GM18868 (cell line): ENCODE data around the gene ANKRD23.
"Not testable (repeated sequence)": the region's sequence is repeated elsewhere in the genome, so short reads cannot be mapped to it uniquely, and the experiment has no call there.

Experiments used
- ATAC-seq: cut with Tn5 transposase; IDR thresholded peaks from one replicate; pipeline ENCODE4 v1.9.1; 2021; ENCODE audit warnings: mild to moderate bottlenecking, moderate library complexity; ENCODE audit not compliant: unreplicated experiment

Gene ANKRD23

GRCh38 chr2:96843538-96844268 is at the start of gene ANKRD23:
Gene ANKRD23 (minus strand): TSS chr2:96844021. CDS start chr2:96843992, 29 bp downstream.
- no peak for ATAC-seq

- ATAC-seq, result no peak
These were observed 47.9 kb upstream of the ANKRD23 start for GRCh38 chr2:96891591-96892333.

- ATAC-seq, result no peak
These were observed 47.0 kb upstream of the ANKRD23 start for GRCh38 chr2:96890726-96891385.

GRCh38 chr2:96890252-96890651 is 46.4 kb upstream of the ANKRD23 start:
- ATAC-seq, result no peak

- not testable (repeated sequence) for ATAC-seq
These were observed 45.7 kb upstream of the ANKRD23 start for GRCh38 chr2:96889502-96889901.

GRCh38 chr2:96888072-96889011 is 44.5 kb upstream of the ANKRD23 start:
- no peak for ATAC-seq

- no peak for ATAC-seq
These were observed 43.7 kb upstream of the ANKRD23 start for GRCh38 chr2:96887493-96888012.

GRCh38 chr2:96885432-96886347 is 41.9 kb upstream of the ANKRD23 start:
- no peak for ATAC-seq

- no peak for ATAC-seq
These were observed 40.7 kb upstream of the ANKRD23 start for GRCh38 chr2:96884299-96885094.

- ATAC-seq, result no peak
These were observed 39.5 kb upstream of the ANKRD23 start for GRCh38 chr2:96883306-96883705.

- ATAC-seq, result no peak
These were observed 39.1 kb upstream of the ANKRD23 start for GRCh38 chr2:96882906-96883305.

GRCh38 chr2:96882230-96882629 is 38.4 kb upstream of the ANKRD23 start:
- no peak for ATAC-seq

GRCh38 chr2:96881349-96882195 is 37.8 kb upstream of the ANKRD23 start:
- ATAC-seq, result no peak

GRCh38 chr2:96880891-96881273 is 37.1 kb upstream of the ANKRD23 start:
- no peak for ATAC-seq

- ATAC-seq, result no peak
These were observed 35.8 kb upstream of the ANKRD23 start for GRCh38 chr2:96879545-96880040.

GRCh38 chr2:96878796-96879544 is 35.1 kb upstream of the ANKRD23 start:
- ATAC-seq, result no peak

GRCh38 chr2:96878171-96878570 is 34.4 kb upstream of the ANKRD23 start:
- ATAC-seq, result no peak
